Inflammatory macrophage treated with lipopolysaccharide for 4 hours (primary cell): Measurements from ENCODE around the gene ONECUT3.
"Not testable (repeated sequence)": the region's sequence is repeated elsewhere in the genome, so short reads cannot be mapped to it uniquely, and the experiment has no call there.

Experiments used
- DNase-seq: peaks from one replicate; pipeline ENCODE4 v3.0.0-alpha.2; 2020

The ONECUT3 gene

DNA sequence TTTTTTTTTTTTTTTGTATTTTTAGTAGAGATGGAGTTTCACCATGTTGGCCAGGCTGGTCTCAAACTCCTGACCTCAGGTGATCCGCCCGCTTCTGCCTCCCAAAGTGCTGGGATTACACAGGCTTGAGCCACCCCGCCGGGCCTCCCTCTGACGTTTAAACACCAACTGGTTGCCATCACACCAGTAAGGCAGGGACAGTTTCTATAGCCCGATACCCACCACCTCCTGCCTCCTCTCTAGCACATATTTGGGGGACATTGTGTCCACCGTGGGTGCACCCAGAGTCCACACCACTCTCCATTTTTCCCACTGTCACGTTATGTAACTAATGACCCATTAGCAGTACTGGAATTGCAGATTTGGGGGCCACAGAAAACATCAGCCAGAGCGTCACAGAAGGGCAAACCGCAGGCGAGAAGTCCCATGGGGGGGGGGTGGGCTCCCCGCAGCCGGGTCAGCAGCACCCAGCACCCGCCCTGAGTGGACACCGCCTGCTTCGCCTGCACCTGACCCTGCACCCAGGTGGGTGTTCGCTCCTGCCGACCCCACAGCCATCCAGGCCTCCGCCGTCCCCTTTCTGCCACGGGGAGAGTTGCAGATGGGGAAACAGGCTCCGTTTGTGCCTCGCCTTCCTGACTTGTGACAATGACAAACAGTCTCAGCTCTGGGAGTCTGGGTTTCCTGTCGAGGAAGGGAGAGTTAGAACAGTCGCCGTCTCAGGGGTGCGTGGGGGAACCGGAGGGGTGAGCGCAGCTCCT lies 3.6 kb downstream of the ONECUT3 start:
- peak; percentile 53 for DNase-seq

GRCh38 chr19:1757468-1758230 lies 4.3 kb downstream of the ONECUT3 start:
- DNase-seq, result no peak

- DNase-seq, result no peak
Observed at GRCh38 chr19:1758231-1758577, 4.9 kb downstream of the ONECUT3 start.

DNA sequence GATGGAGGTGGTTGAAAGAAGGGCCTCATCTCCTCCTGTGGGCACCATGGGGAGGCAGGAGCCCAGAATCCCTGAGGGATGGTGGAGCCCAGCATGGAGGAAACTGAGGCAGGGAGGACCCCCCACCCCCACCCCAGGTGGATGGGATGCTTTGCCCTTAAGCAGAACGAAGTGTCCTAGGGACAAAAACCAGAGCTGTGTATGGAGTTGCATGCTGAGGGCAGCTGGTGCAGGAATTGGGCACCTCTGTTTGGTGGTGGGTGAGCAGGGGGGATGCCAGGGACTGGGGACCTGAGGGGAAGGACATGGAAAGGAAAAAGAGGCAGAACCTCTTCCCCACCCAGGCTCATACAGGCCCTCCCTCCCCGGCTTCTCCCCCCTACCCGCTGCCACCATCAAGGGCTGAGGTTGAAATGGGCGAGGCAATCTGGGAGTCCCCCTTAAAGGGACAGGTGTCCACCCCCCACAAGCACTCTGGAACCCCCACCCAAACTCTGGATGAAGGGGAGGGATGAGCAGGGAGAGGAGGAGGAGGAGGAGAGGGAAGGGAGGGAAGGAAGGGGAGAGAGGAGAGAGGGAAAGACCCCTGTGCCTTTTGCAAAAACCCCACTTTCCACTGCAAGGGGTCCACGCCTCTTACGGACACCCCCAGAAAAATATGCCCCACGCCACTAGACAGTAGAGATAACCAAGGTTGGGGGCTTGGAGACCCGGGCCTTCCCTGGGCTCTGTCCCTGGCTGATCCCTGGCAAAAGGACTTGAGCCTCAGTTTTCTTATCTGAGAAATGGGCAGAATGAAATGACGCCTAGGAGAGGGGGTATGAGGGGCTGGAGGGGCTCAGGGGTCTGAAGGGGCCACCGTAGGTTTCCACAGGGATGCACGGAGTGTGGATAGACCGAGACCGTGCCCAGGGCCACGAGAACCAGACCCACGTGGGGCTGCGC lies 5.9 kb downstream of the ONECUT3 start:
- DNase-seq, result no peak

GRCh38 chr19:1760020-1760419 lies 6.7 kb downstream of the ONECUT3 start:
- no peak for DNase-seq

- DNase-seq, result not testable (repeated sequence)
Observed at GRCh38 chr19:1760786-1761527, 7.7 kb downstream of the ONECUT3 start.

GRCh38 chr19:1761528-1762242 lies 8.4 kb downstream of the ONECUT3 start:
- no peak for DNase-seq

DNA sequence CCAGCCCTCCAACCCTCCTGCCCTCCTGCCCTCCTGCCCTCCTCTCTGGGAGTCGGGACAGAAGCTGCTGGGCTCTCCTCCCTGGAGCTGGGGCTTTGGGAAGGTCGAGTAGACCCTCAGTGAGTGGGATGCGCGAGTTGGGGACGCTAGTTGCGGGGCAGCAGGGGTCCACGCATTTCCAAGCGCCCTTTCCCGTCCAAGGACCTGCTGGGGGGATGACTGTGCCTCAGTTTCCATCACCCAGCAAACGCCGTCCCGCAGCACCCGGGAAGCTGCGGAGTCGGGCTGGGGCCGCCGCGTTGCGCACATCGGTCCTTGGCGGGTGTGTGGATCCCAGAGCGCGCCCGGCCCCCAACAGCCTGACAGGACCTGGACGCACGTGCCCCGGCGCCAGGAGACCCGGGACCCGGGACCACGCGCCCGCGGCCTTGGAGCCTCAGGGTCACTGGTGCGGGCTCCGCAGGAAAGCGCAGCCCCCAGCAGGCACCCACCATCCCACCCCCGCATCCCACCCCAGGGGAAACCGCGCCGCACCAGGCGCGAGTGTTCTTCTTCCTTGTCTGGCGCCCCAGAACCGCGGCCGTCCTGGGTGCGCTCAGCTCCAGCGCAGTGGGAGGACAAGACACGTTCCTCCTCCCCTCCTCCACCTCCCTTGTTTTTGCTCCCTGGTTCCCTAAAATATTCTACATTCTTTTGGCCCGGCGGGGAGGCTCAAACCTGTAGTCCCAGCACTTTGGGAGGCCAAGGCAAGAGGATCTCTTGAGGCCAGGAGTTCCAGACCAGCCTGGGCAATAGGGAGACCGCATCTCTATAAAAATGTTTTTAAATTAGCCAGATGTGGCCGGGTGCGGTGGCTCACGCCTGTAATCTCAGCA lies 9.2 kb downstream of the ONECUT3 start:
- no peak for DNase-seq

DNA sequence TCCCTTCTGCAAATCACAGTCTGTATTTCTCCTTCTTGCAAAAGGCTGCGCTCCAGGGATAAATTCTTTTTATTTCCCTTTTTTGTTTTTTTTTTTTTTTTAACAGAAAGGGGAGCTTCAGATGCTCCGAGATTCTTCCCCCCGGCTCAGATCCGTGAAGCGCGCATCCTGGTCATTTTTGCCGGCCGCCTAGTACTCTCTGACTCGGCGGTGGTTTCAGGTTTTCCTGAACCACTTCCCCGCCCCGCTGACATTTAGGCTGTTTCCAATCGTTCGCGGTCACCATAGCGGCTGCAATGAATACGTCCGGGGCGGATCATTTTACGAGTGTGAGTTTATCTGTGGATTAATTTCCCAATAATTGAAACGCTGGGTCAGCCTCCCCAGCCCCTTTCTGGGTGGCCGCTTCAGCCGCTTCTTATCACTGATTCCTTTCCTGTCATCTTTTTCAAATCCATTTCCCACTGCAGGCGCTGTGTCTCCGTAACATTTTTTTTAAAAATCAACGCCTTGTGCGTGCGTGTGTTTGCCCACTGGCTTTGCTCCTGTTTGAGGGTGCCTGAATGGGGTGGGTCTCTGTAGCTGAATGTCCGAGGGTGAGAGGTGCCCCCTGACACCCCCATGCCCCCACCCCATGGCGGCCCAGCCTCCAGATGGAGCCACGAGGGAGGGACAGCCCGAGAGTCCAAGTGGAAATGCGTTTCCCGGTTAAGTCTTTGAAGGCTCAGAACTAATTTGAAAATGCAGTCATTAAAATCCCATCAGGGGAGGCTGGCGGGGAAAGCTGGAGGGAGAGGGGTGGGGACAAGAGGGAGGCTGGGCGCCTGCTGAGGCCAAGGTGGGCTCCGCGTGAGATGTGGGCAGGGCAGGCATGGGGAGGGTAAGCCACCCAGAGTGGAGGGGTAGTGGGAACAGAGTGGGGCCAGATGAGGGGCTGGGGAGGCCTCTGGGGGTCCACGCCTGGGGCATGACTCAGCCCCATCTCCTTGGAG lies 10.6 kb downstream of the ONECUT3 start:
- DNase-seq, result no peak

DNA sequence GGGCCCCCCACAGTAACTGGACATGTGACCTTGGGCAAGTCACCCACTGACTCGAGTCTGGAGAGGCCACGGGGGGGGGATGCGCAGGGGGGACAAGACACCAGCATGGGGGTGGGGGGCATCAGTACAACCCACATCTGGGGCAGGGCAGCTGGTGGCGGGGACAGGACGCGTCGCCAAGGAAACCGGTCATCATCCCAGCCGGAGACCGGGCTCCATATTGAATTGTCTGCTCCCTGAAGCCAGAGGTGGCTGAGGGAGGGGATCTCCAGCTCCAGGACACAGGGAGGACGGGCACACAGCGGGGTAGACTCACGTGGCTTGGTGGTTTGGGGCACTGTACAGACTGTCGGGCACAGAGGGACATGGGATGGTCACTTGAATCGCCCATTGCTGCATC lies 11.4 kb downstream of the ONECUT3 start:
- DNase-seq, result no peak

DNA sequence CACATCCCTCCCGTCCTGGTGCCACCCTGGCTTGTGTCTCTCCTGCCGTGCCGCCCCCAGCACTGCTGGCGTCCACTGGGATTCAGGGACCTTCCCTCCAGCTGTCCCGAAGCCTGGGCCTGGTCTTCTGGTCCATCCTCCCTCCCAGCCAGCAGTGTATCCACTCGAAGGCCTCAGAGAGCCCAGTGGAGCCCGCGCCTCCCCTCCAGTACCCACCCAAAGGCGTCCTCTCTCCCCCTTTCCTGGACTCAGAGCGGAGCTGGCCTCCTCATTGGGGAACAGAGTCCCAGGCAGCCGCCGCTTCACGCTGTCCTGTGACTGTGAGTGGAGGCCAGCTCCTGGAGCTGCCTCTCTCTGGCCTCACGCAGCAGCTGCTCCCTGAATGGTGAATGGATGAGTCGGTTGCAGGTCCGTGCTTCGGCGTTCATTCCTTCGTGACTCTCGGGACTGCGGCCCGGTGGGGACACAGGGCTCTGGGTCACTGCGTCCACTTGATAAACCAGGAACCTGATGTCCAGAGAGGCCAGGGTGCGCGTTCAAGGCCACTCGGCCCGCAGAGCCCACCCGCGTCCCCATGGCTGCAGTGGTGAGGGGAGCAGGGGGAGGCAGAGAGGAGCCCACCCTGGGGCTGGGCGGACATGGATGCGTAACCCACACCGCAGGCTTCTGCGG lies 12.1 kb downstream of the ONECUT3 start:
- DNase-seq, result no peak

- DNase-seq, result no peak
Observed at GRCh38 chr19:1765904-1766799, 12.8 kb downstream of the ONECUT3 start.

- no peak for DNase-seq
Observed at GRCh38 chr19:1766800-1767352, 13.6 kb downstream of the ONECUT3 start.

- peak; percentile 23 for DNase-seq
Observed at GRCh38 chr19:1767464-1767933, 14.2 kb downstream of the ONECUT3 start.

GRCh38 chr19:1768248-1768647 lies 14.9 kb downstream of the ONECUT3 start:
- no peak for DNase-seq

DNA sequence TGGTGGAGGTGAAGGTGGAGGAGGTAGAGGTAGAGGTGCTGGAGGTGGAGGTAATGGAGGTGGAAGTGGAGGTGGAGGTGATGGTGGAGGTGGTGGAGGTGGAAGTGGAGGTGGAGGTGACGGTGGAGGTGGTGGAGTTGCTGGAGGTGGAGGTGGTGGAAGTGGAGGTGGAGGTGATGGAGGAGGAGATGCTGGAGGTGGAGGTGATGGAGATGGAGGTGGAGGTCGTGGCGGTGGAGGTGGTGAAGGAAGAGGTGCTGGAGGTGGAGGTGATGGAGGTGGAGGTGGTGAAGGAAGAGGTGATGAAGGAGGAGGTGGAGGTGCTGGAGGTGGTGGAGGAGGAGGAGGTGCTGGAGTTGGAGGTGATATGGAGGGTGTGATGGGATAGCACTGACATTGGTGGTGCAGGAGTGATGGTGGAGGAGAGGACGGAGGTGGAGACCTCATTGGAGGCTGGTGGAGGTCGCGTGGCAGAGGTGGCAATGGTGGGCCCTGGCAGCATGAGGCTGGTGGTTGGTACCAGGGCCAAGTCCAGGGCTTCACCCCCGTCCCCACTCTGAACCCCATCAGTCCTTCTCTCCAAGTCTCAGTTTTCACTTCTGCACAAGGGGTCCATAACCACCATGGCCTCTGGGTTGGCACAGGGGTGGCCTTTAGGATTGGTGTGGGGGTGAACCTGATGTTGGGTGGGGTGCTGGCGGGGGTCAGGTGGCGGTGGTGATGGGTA lies 15.8 kb downstream of the ONECUT3 start:
- DNase-seq, result no peak

DNA sequence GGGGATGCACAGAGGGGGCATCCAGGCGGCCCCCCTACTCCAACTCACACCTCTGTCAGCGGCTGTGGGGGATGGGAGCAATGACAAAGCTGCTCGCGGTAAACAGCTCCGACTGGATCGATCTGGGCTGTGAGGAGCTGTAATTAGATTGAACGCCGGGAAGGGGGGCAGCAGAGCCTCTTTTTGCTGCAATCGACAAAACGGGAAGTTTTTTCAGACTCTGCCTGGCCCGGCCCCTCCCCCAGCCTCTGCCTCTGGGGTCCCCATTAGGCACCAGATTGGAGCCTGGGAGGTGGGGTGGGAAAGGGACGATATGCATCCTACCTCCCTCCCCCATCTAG lies 16.3 kb downstream of the ONECUT3 start:
- no peak for DNase-seq
